MCF 10A (cell line): ENCODE results near the gene GOLGA6C. TPM values are rescaled to one million over a fixed set of nuclear protein-coding genes. Genes with fewer than 3 reads are reported as not detected.
"Not testable (repeated sequence)": the region's sequence is repeated elsewhere in the genome, so short reads cannot be mapped to it uniquely, and the experiment has no call there.

Experiments
- BruUV-seq: library from RNA; stranded (reverse); fragments of 400-500 nt; replicated peaks from 2 replicates; lab custom pipeline; 2021; lab: Mats Ljungman, UMichigan
- CTCF ChIA-PET: fragments of 300-600 bp; sonication (Branson Sonifier 250); formaldehyde crosslinking; extraction: SDS; loops from one replicate; lab custom pipeline; 2021; ENCODE audit warnings: antibody characterized with exemption, inconsistent platforms; lab: Yijun Ruan, JAX
- POLR2A ChIA-PET: fragments of 300-600, 350-650 bp; sonication (Branson Sonifier 250); formaldehyde crosslinking; extraction: SDS; loops from one replicate; lab custom pipeline; 2020; ENCODE audit warnings: antibody characterized with exemption, inconsistent platforms; lab: Yijun Ruan, JAX
- DNase-seq: peaks from one replicate; pipeline ENCODE4 v3.0.0-alpha.2; 2018; ENCODE audit not compliant: unreplicated experiment
- H3K27ac Mint-ChIP-seq: one replicate; pipeline ENCODE4 v1.8.0; 2022; ENCODE audit warnings: mild to moderate bottlenecking, low read depth, mixed read lengths; ENCODE audit not compliant: unreplicated experiment
- H3K27me3 Mint-ChIP-seq: one replicate; pipeline ENCODE4 v1.8.0; 2022; ENCODE audit warnings: mixed read lengths; ENCODE audit not compliant: insufficient read depth, unreplicated experiment
- H3K36me3 Mint-ChIP-seq: one replicate; pipeline ENCODE4 v1.8.0; 2022; ENCODE audit warnings: mild to moderate bottlenecking, moderate library complexity, mixed read lengths; ENCODE audit not compliant: insufficient read depth, unreplicated experiment
- H3K4me1 Mint-ChIP-seq: one replicate; pipeline ENCODE4 v1.8.0; 2022; ENCODE audit warnings: mixed read lengths; ENCODE audit not compliant: insufficient read depth, unreplicated experiment
- H3K4me3 Mint-ChIP-seq: one replicate; pipeline ENCODE4 v1.8.0; 2022; ENCODE audit warnings: mild to moderate bottlenecking, moderate library complexity, mixed read lengths; ENCODE audit not compliant: unreplicated experiment
- H3K9me3 Mint-ChIP-seq: one replicate; pipeline ENCODE4 v1.8.0; 2022; ENCODE audit warnings: mixed read lengths; ENCODE audit not compliant: unreplicated experiment
- CTCF ChIP-seq: fragments of 200-600 bp; IDR thresholded peaks from one replicate; pipeline ENCODE4 v1.8.0; 2022; ENCODE audit warnings: antibody characterized with exemption, mild to moderate bottlenecking; ENCODE audit not compliant: unreplicated experiment
- intact Hi-C: fragments of 100-400 bp; cut with micrococcal nuclease; formaldehyde crosslinking; loops from 2 replicates; pipeline ENCODE4 v1.14.1; 2022
- total RNA-seq: library from RNA; stranded (reverse); gene quantifications from 2 replicates; pipeline ENCODE4 v1.2.3, GENCODE V29; 2022

The GOLGA6C gene
- total RNA-seq, 1 experiment from 2014 or later = not detected

- no TSS peak for BruUV-seq
- intact Hi-C loops = no loop called here
- Mint-ChIP-seq H3K4me3 (no peak overlapping the region), H3K27ac (no peak overlapping the region), H3K9me3 (peaks cover 10% of the 10 kb centered on the region), H3K27me3 (peaks cover 9% of the 10 kb centered on the region), H3K4me1 (peaks cover 3% of the 10 kb centered on the region), H3K36me3 (no peaks in the 10 kb centered on the region)
- CTCF ChIA-PET = interaction anchor here (0.7 kb wide), 1 partner anchor 544 kb away, joined by 4 read pairs; no protein-coding TSS in a partner anchor
- TF ChIP-seq CTCF = no peak
- no peak for DNase-seq
- POLR2A ChIA-PET = no interaction called here
These were observed 56.6 kb downstream of the GOLGA6C start for GRCh38 chr15:75314552-75315290.

- CTCF ChIA-PET, DNase-seq, BruUV-seq, H3K4me3 Mint-ChIP-seq, intact Hi-C loops, H3K27ac Mint-ChIP-seq, H3K36me3 Mint-ChIP-seq, H3K9me3 Mint-ChIP-seq, POLR2A ChIA-PET, H3K4me1 Mint-ChIP-seq: not testable (repeated sequence)
- peaks cover 21% of the 10 kb centered on the region for H3K27me3 Mint-ChIP-seq
These were observed 61.2 kb downstream of the GOLGA6C start for GRCh38 chr15:75319231-75319897.

Other genes starting within 250 kb of the GOLGA6C start
- gene PPCDC, start 234.7 kb upstream of the GOLGA6C start, total RNA-seq = 20.3 and 25.1 TPM in 2 replicates
- 13.3 and 17.2 TPM in 2 replicates for gene C15orf39, start 56.5 kb upstream of the GOLGA6C start, total RNA-seq
- not detected in 2 replicates for gene GOLGA6D, start 24.5 kb downstream of the GOLGA6C start, total RNA-seq
- gene COMMD4, start 77.7 kb downstream of the GOLGA6C start, total RNA-seq = 43.9 and 47.3 TPM in 2 replicates
- 6.6 and 9.5 TPM in 2 replicates for gene NEIL1, start 88.7 kb downstream of the GOLGA6C start, total RNA-seq
- gene MAN2C1, start 110.3 kb downstream of the GOLGA6C start, total RNA-seq = 163 and 165 TPM in 2 replicates
- gene SIN3A, start 193.4 kb downstream of the GOLGA6C start, total RNA-seq = 32.5 and 45.5 TPM in 2 replicates